Left lobe of liver (tissue), 2 donors: ENCODE measurements around the gene DNAH17. TPM values are rescaled to one million over a fixed set of nuclear protein-coding genes. Genes with fewer than 3 reads are reported as not detected.

Experiments
- ATAC-seq: fragments of 200-7000 bp; cut with Tn5 transposase; one replicate; pipeline ENCODE4 v1.9.1; 2020; ENCODE audit warnings: mild to moderate bottlenecking, moderate library complexity
- DNase-seq: peaks from one replicate; pipeline ENCODE4 v3.0.0-alpha.2; 2020; ENCODE audit warnings: low spot score
- total RNA-seq: library from RNA; stranded (reverse); gene quantifications from one replicate; pipeline ENCODE4 v1.2.1, GENCODE V29; 2021
- donor health status: DM: no; HTN: no; CAD: no; lungs with moderate emphysema.
- donor health status: DM: no; HTN: yes; CAD: no.

The DNAH17 gene
- total RNA-seq, 1 donor from 2014 or later = not detected

DNA sequence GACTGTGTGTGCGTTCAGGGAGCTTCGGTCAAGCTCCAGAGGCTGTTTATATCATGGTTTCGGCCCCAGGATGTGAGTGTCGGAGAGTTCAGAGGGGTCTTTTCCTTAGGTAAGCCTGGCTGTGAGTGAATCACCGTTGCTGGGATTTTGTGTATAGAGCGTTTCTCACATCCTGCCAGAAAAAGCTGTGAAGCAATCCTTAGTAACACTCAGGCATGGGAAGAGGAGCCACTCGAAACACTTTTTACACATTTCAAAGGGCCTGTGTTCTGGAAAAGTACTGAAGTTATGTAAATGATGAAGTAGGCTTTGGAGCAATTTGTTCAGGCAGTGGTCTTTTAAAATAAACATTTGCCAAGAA lies 198.1 kb downstream of the DNAH17 start:
- DNase-seq = no peak
- ATAC-seq = peak; percentile 20

DNA sequence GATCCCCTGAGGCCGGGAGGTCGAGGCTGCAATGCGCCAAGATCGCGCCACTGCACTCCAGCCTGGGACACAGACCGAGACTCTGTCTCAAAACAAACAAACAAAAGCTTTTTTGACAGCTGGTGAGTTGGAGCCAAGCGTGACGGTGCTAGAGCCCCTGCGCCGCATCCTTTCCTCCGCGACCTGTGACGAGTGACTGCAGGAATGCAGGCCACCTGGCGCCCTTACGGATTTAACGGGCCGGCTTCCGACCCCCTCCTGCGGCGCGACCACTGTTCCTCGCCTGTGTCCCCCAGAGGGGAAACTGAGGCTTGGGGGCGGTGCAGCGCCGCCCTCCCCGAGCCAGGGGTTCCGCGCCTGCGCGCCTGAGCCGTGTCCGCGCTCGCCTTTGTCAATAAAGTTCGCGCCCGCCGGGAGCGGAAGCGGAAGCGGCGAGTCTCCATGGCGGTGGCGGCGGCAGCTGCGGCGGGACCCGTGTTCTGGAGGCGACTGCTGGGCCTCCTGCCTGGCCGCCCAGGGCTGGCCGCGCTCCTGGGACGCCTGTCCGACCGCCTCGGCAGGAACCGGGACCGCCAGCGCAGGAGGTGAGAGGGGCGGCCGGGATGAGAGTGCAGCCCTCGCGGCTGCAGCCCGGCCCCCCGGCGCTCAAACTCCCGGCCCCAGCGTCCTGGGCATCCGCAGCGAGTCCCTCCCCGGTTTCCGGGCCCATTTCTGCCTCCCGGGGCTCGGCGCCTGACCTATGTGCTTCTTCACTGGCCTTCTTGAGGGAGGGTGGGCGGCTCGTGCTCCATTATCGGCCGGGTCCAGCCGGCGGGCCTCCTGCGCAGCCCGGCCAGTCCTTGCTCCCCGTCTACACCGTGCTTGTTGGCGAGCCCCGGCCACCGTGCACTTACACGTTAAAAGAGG lies 198.7 kb downstream of the DNAH17 start, which contains the start of gene PGS1:
PGS1 (plus strand) TSS at position 425 of the 906 bp plus-strand sequence; CDS start at position 442, 17 bp downstream.
- peak; percentile 86 for DNase-seq
- peak; percentile 87 for ATAC-seq

DNA sequence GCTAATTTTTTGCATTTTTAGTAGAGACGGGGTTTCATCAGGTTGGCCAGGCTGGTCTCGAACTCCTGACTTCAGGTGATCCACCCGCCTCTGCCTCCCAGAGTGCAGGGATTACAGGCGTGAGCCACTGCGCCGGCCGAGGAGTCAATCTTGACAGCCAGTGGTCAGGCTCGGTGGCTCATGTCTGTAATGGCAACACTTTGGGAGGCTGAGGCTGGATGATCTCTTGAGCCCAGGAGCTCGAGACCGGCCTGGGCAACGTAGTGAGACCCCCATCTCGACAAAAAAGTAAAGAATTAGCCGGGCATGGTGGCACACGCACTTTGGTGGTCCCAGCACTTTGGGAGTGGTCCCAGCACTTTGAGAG lies 199.4 kb downstream of the DNAH17 start:
- ATAC-seq = no peak
- no peak for DNase-seq

DNA sequence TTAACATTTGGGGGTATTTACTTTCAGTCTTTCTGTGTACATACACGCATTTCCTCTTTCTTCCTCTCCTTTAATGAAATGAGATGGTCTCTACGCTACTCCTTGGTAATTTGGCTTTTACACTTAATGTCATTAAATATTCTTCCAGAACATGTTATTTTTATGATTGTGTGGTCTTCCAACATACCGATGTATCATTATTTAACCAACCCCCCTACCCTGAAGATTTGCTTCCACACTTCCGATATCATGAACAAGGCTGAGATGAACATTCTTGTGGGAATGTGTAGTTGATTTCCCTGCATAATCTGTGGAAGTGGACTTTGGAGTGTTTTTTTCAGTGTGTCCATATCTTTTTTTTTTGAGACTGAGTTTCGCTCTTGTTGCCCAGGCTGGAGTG lies 201.0 kb downstream of the DNAH17 start:
- DNase-seq (no peak), ATAC-seq (no peak)

DNA sequence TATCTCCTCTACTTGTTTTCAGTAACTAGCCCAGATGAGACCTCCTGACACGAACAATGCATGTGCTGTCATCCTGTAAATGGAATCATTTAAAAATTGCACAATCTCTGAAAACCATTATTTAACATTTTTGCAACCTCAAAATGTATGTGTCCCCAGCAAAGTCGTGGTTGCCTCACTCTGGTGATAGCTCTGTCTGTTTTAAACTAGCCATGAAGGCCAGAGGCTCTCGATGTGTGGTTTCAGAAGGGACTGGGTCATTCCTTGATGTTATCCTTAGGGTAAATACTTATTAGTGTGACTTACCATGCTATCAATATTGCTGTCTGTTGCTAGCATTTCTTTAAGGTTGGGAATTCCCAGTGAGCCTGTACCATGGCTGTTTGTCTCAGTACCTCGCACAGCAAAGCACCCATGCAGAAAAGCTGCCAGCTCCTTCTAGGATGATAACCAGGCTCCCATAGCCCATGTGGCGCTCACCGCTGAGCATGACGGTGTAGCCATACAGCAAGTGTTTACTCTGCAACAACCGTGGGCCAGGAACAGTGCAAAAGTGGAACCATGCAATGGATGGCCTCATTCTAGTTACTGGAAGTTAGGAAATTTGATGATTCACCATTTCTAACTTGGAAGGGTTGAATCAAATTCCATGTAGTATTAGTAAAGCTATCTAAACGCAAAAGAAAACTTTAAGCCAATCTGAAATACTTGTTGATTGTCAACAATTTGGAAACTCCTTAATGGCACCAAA lies 201.6 kb downstream of the DNAH17 start:
- ATAC-seq = peak; percentile 40
- DNase-seq = no peak

DNA sequence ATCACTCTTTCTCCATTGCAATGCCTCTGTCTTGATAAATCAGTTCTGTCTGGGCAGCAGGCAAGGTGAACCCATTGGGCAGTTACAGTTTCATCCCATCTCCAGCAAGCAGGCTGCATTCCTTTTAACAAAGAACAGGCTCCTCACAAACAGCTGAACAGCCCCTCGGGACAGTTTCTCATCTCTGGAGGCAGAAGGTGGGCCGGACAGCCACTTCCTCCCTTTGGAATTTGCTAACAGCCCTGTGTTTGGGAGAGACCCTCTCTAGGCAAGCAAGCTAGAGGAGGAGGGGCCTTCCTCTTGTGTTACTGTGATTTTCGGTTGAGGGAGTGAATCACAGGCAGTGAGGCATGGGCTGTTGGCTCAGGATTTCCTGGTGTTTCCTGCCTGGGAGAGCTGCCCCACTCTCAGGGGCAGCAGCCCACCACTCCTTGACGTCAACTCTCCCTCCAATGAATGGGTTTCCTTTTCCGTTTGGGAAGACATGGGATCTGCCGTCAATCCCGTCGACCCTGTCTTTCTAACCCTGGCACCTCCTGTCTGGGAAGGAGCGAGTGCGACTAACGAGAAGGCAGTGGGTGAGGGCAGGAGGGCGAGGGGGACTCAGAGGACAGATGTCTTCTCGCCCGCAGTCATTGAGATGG lies 202.4 kb downstream of the DNAH17 start:
- ATAC-seq = no peak

DNA sequence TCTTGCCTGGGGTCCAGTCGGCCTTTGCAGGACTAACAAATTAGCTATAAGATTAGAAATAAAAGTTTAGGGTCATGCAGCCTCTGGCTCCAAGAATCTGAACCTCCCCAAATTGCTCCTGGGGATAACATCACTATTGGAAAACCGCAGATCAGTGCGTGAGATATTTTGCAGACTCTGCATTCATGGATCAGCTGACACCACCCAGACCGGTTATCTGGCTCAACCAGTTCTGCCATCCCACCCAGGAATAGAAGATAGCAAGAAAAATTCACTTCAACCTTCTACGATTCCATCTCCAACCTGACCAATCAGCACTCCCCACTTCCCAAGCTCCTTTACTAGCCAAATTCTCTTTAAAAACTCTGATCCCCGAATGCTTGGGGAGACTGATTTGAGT lies 203.0 kb downstream of the DNAH17 start:
- ATAC-seq (no peak), DNase-seq (no peak)

More for the DNA sequence above, 202.4 kb downstream of the DNAH17 start:
- no peak for DNase-seq

Other genes with a start within 250 kb of the DNAH17 start
- 2.7 TPM for gene SOCS3, start 217.3 kb downstream of the DNAH17 start, total RNA-seq
- gene PGS1, start 198.7 kb downstream of the DNAH17 start, total RNA-seq = 9.1 TPM
- 32.1 TPM for gene CYTH1, start 204.9 kb upstream of the DNAH17 start, total RNA-seq